Activated CD8-positive, alpha-beta memory T cell treated with anti-CD3 and anti-CD28 coated beads, Interleukin-2, amount 50 U/mL, for 4 hours (primary cell): ENCODE results near the gene GPRC5D.
A peak's percentile ranks its signal among the peaks of the same experiment; 100 is the strongest.

Experiments used
- DNase-seq: peaks from one replicate; pipeline ENCODE4 v3.0.0-alpha.2; 2020

GPRC5D gene

GRCh38 chr12:12933742-12934141 lies 18.2 kb downstream of the GPRC5D start:
- DNase-seq: no peak

- no peak for DNase-seq
Observed at GRCh38 chr12:12930633-12931219, 21.2 kb downstream of the GPRC5D start.

GRCh38 chr12:12929696-12930095 lies 22.3 kb downstream of the GPRC5D start:
- no peak for DNase-seq

GRCh38 chr12:12927211-12928079 lies 24.5 kb downstream of the GPRC5D start:
- peak; percentile 34 for DNase-seq

DNA sequence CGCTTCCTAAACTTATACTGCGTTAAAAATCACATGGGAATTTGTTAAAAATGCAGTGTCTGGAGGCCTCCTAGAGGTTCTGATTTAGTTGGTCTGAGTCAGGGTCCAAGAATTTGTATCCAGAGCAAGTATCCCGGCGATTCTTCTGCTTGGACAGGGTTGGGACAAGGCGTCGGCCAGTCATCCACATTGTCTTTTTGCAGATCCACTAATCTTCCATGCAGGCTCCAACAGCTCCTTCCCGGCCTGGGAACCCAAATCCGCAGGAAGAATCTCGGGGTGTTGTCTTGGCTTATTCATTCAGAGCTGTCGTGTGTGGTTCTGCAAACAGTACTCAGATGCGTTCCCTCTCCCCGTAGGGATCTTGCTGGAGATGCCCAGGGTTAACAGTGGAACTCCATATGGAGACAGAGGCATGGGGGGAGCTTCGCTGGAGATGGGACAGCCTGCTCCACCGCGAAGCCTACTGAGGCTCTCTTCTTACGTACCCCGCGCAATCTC lies 25.3 kb downstream of the GPRC5D start:
- no peak for DNase-seq

GRCh38 chr12:12925388-12925787 lies 26.6 kb downstream of the GPRC5D start:
- no peak for DNase-seq

DNA sequence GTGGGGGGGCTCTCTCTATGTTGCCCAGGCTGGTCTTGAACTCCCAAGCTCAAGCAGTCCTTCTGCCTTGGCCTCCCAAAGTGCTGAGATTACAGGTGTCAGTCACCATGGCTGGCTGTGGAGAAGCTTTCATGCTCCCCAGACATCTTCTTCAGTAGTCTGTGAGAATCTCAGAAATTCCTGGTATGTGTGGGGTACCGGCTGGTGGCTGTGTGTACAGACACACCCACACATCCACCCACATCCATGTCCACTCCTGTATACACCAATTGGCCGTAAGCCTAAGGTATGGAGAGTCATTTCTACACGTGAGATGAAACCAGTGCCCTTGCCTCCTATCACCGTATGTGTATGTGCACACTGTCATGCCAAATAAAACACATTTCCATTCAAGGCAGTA lies 27.8 kb downstream of the GPRC5D start:
- no peak for DNase-seq

GRCh38 chr12:12922978-12923377 lies 29.0 kb downstream of the GPRC5D start:
- DNase-seq: no peak

DNA sequence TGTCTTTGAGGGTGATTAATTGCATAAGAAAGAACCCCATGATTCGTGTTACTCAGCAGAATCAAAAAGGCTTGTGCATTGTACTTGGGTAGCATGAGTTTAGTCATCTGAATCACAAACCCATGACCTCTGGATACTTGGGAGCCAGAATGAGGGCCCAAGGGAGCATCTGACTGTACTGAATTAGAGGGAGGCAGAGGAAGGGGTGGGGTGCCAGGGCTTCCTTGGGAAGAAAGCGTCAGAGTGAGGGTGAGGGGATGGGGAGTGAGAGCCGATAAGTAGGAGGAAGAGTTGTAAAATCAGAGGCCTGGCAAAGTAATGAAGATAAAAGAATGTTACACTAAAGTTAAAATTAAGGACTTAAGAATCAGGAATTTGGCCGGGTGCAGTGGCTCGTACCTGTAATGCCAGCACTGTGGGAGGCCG lies 29.8 kb downstream of the GPRC5D start:
- DNase-seq: no peak

DNA sequence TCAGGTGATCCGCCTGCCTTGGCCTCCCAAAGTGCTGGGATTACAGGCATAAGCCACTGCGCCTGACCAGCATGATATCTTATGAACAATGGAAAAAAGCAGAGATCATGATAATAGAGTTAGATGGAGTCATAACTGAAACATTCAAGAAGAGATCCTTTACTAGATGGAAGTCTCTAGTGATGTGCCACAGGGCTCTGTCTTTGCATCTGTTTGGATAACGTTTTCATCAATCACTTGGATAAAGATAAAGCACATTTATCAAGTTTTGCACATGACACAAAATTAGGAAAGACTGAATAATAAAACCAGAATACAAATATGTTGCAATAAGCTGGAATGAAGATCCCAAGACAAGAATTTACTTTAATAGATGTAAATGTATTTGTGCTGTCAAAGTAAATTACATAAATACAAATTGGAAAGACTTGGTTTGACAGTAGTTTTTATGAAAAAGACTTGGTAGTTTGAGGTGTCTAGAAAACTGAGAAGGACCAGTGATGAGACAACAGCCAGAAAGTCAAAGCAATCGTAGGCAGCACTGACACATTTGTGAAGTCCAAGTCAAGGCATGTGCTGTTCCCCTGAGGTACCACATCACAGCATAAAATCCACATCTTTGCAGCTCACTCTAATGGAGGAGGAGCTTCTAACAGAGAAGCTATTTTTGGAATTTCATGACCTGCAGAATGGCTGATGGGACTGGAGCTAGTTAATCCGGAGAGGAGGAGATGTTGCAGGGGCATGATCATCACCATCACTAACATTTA lies 32.1 kb downstream of the GPRC5D start:
- no peak for DNase-seq

- DNase-seq: no peak
Observed at GRCh38 chr12:12918781-12919389, 33.1 kb downstream of the GPRC5D start.

GRCh38 chr12:12917517-12917916 lies 34.5 kb downstream of the GPRC5D start:
- DNase-seq: no peak

GRCh38 chr12:12916135-12916944 lies 35.6 kb downstream of the GPRC5D start:
- peak; percentile 84 for DNase-seq

- DNase-seq: no peak
Observed at GRCh38 chr12:12915656-12916055, 36.3 kb downstream of the GPRC5D start.

DNA sequence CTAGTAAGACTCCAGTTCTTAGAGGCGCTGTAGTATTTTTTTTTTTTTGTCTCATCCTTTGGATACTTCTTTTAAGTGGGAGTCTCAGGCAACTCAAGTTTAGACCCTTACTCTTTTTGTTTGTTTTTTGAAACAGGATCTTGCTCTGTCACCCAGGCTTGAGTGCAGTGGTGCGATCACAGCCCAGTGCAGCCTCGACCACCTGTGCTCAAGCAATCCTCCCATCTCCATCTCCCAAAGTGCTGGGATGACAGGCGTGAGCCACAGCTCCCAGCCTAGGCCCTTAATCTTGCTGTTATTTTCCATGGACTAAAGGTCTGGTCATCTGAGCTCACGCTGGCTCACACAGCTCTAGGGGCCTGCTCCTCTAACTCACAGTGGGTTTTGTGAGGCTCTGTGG lies 39.3 kb downstream of the GPRC5D start:
- DNase-seq: no peak

DNA sequence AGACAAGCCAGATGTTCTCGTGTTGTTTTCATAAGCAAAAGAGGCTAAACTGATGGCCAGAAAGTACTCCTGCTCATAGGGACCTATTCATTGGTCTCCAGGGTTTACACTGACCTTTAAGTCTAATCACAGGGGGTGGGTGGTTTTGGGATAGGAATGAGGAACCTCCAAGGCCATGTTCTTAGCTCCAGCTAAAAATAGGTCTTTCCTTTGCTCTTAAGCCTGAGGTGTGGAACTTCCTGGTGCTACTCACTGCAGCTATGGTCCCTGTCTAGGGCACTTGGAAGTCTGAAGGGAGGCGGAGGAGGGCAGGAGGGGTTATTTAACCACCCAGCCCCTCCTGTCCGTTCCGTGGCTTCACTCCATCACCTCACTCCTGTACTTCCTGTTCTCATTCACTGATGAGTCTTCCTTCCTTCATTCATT lies 42.0 kb downstream of the GPRC5D start:
- DNase-seq: no peak

GRCh38 chr12:12909228-12909994 lies 42.6 kb downstream of the GPRC5D start:
- DNase-seq: no peak

GRCh38 chr12:12908711-12909110 lies 43.3 kb downstream of the GPRC5D start:
- DNase-seq: no peak

DNA sequence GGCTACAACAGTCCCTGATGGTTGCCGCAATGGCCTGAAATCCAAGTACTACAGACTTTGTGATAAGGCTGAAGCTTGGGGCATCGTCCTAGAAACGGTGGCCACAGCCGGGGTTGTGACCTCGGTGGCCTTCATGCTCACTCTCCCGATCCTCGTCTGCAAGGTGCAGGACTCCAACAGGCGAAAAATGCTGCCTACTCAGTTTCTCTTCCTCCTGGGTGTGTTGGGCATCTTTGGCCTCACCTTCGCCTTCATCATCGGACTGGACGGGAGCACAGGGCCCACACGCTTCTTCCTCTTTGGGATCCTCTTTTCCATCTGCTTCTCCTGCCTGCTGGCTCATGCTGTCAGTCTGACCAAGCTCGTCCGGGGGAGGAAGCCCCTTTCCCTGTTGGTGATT lies 43.7 kb downstream of the GPRC5D start:
- DNase-seq: no peak

GRCh38 chr12:12907552-12907951 lies 44.4 kb downstream of the GPRC5D start:
- DNase-seq: no peak
